Pancreas (tissue), 10 donors: ENCODE data around the gene TNRC6A. TPM values are rescaled to one million over a fixed set of nuclear protein-coding genes. Genes with fewer than 3 reads are reported as not detected.
A peak's percentile ranks its signal among the peaks of the same experiment; 100 is the strongest.
"Not testable (repeated sequence)": the region's sequence is repeated elsewhere in the genome, so short reads cannot be mapped to it uniquely, and the experiment has no call there.

Experiments used
- ATAC-seq, 4 donors: fragments of 200-7000 bp; cut with Tn5 transposase; one replicate each; pipeline versions ENCODE4 v1.8.0 to v1.9.1; 2020; ENCODE audit warnings: mild to moderate bottlenecking in 4 of 4, moderate library complexity in 4 of 4
- DNase-seq, 6 donors: peaks; one replicate each; pipeline ENCODE4 v3.0.0-alpha.2; 2020
- FAIRE-seq: peaks from 2 replicates; lab custom pipeline; 2012; peaks lifted over from hg19 to GRCh38; lab: Jason Lieb, UNC
- H3K27ac ChIP-seq, 4 donors: fragments of 200-600 bp; sonication (generic); 1 replicate in 3 of 4; 2 replicates in 1 of 4; pipeline versions ENCODE4 v1.5.0 to v1.8.0; 2020
- H3K27me3 ChIP-seq, 4 donors: fragments of 200-600 bp; one replicate each; pipeline ENCODE4 v1.8.0; 2021
- H3K36me3 ChIP-seq, 3 donors: fragments of 200-600 bp; sonication (generic) in 1 of 3; one replicate each; pipeline versions ENCODE4 v1.5.0 to v1.8.0; 2020 to 2021
- H3K4me1 ChIP-seq, 3 donors: fragments of 200-600 bp; one replicate each; pipeline ENCODE4 v1.8.0; 2021
- H3K4me3 ChIP-seq, 4 donors: fragments of 200-600 bp; sonication (generic) in 2 of 4; one replicate each; pipeline versions ENCODE4 v1.5.0 to v1.8.0; 2020 to 2021
- H3K9me3 ChIP-seq, 4 donors: fragments of 200-600 bp; one replicate each; pipeline ENCODE4 v1.8.0; 2021
- WGBS, 2 donors: extraction: QIAGEN DNeasy Blood & Tissue Kit; methylation state at CpG; one replicate each; pipeline ENCODE4 v1.1.7; 2013; 5-methylcytosine and 5-hydroxymethylcytosine counted together
- intact Hi-C, 3 donors: fragments of 100-400 bp; cut with DNase I; formaldehyde crosslinking; loops; one replicate each; pipeline versions ENCODE4 v1.11.1 to v1.14.2; 2022
- polyA plus RNA-seq, 2 donors: library from polyadenylated mRNA; stranded (reverse); fragments of 200-250 nt; gene quantifications; one replicate each; pipeline ENCODE4 v1.2.3, GENCODE V29; 2013
- total RNA-seq, 6 donors: library from RNA; stranded (reverse); fragmentation: NEBNext Ultra II Directional in 4 of 6; extraction: Animal tissue kit (Norgen Biotek cat#: 25700) in 4 of 6; gene quantifications; one replicate each; pipeline versions ENCODE4 v1.2.1 to v1.2.4, GENCODE V29; 2021 to 2023
- TF ChIP-seq, protein P1 (sequence below), 4 donors: fragments of 200-600 bp; sonication (generic) in 3 of 4; IDR thresholded peaks; one replicate each; pipeline versions ENCODE4 v1.5.0 to v1.8.0; 2021; ENCODE audit warnings: antibody characterized with exemption in 4 of 4
- donor health status: healthy with polysubstance abuse.
- donor health status: DM: no; HTN: no; CAD: no; lungs with moderate emphysema.
- donor health status: DM: no; HTN: no; CAD: no.
- donor health status: control.
- donor health status: control.
- donor health status: Bipolar disorder and iron deficiency.
- donor health status: DM: yes; HTN: yes; CAD: no.
- donor health status: DM: no; HTN: no; CAD: no.
- donor health status: DM: no; HTN: no; CAD: no.
- donor health status: DM: yes; HTN: yes; CAD: no.

TNRC6A gene
- total and polyA plus RNA-seq, 8 donors: 15.6 to 33.9 (median 23.2) TPM

DNA sequence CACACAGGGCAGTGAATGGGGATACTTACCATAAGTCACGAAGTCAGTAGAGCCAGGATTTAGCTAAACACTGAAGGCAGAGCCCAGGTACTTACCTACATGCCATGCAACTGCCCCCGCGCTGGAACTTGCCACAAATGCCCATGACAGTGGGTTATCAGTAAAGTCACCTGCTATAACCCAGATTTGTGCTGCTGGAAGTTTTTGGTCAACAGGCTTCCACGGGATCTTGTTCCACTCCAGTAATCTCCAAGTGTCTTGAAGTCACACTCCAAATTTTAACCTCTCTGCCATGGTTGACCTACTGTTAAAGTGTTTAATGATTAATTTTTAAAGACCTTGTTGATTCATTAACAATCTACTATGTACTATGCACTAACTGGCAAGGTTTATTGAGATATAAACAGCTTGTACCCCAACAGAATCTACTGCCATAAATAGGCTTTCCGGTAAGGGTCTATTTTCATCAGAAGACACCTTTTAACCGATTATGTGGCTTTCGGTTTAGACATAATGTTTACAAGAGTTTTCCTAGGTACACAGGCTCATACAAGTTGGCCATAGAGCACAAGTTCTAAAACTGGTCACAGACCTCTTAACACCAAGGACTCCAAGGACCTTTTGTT lies 110.0 kb downstream of the TNRC6A start:
- ATAC-seq: peak in 1 of 4 donors; percentile 16
- H3K27me3 ChIP-seq: no peaks in the 10 kb centered on the region
- no peak overlapping the region for H3K27ac ChIP-seq
- 66 to 76% methylated on average over 7 of the region's 7 CpGs for WGBS, 2 donors
- no peaks in the 10 kb centered on the region for H3K9me3 ChIP-seq
- no peak for FAIRE-seq
- intact Hi-C loops: no loop called here
- H3K4me1 ChIP-seq: peaks cover 0 to 8% (median 0%) of the 10 kb centered on the region in 3 donors
- H3K36me3 ChIP-seq: no peaks in the 10 kb centered on the region
- TF ChIP-seq, protein P1, sequence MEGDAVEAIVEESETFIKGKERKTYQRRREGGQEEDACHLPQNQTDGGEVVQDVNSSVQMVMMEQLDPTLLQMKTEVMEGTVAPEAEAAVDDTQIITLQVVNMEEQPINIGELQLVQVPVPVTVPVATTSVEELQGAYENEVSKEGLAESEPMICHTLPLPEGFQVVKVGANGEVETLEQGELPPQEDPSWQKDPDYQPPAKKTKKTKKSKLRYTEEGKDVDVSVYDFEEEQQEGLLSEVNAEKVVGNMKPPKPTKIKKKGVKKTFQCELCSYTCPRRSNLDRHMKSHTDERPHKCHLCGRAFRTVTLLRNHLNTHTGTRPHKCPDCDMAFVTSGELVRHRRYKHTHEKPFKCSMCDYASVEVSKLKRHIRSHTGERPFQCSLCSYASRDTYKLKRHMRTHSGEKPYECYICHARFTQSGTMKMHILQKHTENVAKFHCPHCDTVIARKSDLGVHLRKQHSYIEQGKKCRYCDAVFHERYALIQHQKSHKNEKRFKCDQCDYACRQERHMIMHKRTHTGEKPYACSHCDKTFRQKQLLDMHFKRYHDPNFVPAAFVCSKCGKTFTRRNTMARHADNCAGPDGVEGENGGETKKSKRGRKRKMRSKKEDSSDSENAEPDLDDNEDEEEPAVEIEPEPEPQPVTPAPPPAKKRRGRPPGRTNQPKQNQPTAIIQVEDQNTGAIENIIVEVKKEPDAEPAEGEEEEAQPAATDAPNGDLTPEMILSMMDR (IDR thresholded peaks at IDR 0.05): no peak
- no peak overlapping the region for H3K4me3 ChIP-seq
- DNase-seq: no peak

DNA sequence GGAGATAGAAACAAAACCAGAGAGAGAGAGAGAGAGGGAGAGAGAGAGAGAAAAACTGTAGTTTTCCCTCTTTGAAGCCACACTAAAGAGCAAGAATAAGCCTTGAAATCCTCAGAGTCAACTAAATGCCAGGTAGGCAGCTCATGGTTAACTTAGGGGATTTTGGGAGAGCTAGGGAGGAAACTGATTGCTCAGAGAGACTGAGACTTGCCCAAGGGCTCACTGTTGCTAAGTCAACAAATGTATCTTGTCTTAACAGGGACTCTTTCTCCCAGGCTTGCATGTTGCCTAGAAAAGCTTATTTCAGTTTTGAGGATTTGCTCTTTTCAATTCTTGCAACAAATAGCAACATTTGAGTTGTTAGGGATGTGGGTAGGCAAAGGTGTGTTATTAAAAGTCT lies 111.8 kb downstream of the TNRC6A start:
- FAIRE-seq: no peak
- Histone ChIP-seq H3K4me3 (no peak overlapping the region), H3K27me3 (no peaks in the 10 kb centered on the region), H3K36me3 (no peaks in the 10 kb centered on the region), H3K9me3 (no peaks in the 10 kb centered on the region), H3K27ac (no peak overlapping the region), H3K4me1 (peaks cover 0 to 8% (median 0%) of the 10 kb centered on the region in 3 donors)
- no peak for DNase-seq
- TF ChIP-seq, protein P1 (IDR thresholded peaks at IDR 0.05): no peak
- intact Hi-C loops: no loop called here
- no peak for ATAC-seq

DNA sequence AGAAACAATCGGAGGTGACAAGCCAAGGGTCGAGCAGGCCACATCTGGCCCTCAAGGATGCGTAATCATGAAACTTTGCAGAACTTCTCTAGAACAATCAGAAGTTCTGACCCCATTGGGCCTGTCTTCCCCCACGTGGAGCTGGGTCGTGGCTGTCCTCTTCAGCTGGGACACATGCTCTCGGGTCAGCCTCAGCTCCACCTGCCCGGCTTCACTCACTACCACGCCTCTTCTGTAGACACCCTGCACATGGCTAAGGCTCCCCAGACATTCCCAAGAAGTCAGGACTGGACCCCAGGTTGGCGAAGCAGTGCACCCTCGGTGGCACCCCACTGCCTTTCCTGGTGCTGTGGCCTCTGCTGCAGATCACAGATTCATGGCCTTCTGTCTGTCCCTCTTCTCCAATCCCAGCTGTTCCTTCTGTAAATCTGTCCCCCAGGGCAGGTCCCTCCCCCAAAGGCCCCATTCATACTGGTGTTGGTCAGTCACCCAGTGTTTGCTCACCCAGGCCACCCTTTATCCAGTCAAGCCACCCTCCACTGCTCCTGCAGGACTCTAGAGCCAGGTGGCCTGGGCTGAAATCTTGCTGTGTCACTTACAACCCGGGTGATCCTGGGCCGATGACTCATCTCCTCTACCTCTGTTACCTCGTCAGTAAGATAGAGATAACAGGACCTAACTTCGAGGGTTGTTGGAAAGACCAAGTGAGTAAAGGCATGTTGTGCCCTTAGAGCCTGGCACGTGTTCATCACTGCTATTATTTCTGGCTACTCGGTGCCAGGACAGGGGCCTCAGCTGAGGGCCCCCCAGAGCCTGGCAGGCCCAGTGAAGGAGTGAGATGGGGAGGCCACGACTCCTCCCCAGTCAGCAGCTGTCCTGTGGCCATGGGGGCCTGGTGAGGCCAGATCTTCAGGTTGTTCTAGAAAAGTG lies 114.9 kb downstream of the TNRC6A start:
- TF ChIP-seq, protein P1 (IDR thresholded peaks at IDR 0.05): no peak
- ATAC-seq: no peak
- Histone ChIP-seq H3K4me3 (no peak overlapping the region), H3K27ac (no peak overlapping the region), H3K36me3 (no peaks in the 10 kb centered on the region), H3K27me3 (no peaks in the 10 kb centered on the region), H3K9me3 (no peaks in the 10 kb centered on the region), H3K4me1 (peaks cover 0 to under 1% (median 0%) of the 10 kb centered on the region in 3 donors)
- no peak for DNase-seq
- 77 to 78% methylated on average over 17 of the region's 17 CpGs for WGBS, 2 donors
- FAIRE-seq: no peak
- intact Hi-C loops: no loop called here

DNA sequence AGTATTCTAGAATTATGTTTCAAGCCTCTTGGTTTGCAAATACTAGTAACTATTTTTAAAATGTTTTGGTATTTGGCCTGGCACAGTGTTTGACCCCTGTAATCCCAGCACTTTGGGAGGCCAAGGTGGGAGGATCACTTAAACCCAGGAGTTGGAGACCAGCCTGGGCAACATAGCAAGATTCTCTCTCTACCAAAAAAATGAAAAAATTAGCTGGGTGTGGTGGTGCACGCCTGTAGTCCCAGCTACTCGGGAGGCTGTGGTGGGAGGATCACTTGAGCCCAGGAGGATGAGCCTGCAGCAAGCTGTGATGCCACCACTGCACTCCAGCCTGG lies 115.5 kb downstream of the TNRC6A start:
- H3K4me3 ChIP-seq, H3K36me3 ChIP-seq, DNase-seq, H3K9me3 ChIP-seq, intact Hi-C loops, H3K27me3 ChIP-seq, ATAC-seq, H3K27ac ChIP-seq, FAIRE-seq, H3K4me1 ChIP-seq: not testable (repeated sequence)
- WGBS, 2 donors: 92 to 96% methylated on average over 2 of the region's 2 CpGs

DNA sequence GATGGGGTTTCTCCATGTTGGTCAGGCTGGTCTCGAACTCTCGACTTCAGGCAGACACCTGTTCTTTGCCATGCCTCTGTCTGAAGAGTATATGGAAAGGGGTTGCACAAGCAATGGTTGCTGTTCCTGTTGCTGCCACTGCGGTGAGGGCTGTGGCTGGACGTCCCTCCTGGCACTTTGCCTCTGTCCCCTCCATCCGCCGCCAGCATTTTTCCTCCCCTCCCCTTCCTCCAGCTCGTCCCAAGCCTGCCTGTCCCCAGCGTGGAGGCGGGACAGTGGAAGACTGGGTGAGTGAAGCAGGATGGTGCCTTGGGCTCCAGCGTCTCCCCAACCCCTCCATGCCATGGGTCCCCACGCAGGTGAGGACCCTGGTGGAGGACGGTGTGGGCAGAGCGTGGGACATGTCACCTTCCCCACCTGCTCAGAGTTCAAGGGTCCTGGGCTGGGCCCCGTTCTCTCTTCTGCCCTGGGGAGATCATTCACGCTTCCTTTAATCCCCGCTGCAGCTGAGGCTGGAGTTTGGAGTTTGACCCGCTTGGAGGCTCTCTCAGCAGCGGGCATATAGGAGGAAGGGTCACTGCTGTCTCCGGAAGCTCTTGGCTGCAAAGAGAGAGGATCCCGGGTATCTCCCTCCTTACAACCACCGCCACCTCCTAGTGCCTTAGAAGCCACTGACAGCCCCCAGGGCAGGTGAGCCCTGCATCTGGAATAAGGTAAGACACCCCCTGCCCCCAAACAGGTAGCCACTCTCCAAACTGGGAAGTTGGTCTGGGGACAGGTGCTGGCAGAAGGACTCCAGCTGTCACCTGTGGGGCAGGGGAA lies 116.5 kb downstream of the TNRC6A start, which contains the start of gene SLC5A11:
TSS of gene SLC5A11 (plus strand) at position 238 of the 822 bp plus-strand sequence. CDS start 12,681 bp downstream, outside the sequence.
- no peaks in the 10 kb centered on the region for H3K27me3 ChIP-seq
- H3K9me3 ChIP-seq: no peaks in the 10 kb centered on the region
- no peak for FAIRE-seq
- H3K4me3 ChIP-seq: no peak within 1 kb of the TSS
- no peaks in the 10 kb centered on the region for H3K4me1 ChIP-seq
- TF ChIP-seq, protein P1 (IDR thresholded peaks at IDR 0.05): no peak
- H3K36me3 ChIP-seq: no peaks in the 10 kb centered on the region
- no peak for DNase-seq
- H3K27ac ChIP-seq: no peak within 1 kb of the TSS
- intact Hi-C loops: no loop called here
- no peak for ATAC-seq
- WGBS, 2 donors: 73% methylated on average over 21 of the region's 21 CpGs
